GM13977 (cell line): Measurements from ENCODE around the gene CLCA2.

Experiments
- DNase-seq: peaks from one replicate; pipeline ENCODE4 v3.0.0; 2012; ENCODE audit warnings: low spot score
- in situ Hi-C: fragments of 300-500 bp; cut with MboI; formaldehyde crosslinking; loops from one replicate; pipeline ENCODE4 v1.12.0; 2022; ENCODE audit warnings: low sequenced_read_pairs, low pct_unique_long_range_greater_than_20kb, mixed read lengths, inconsistent platforms; ENCODE audit not compliant: unreplicated experiment
- TF ChIP-seq, protein P1 (sequence below): IDR thresholded peaks from 2 replicates; pipeline ENCODE4 v1.5.1; 2012; ENCODE audit warnings: mild to moderate bottlenecking, control low read depth; ENCODE audit not compliant: insufficient read depth; ENCODE audit errors: extremely low read depth, missing control alignments

Gene CLCA2

DNA sequence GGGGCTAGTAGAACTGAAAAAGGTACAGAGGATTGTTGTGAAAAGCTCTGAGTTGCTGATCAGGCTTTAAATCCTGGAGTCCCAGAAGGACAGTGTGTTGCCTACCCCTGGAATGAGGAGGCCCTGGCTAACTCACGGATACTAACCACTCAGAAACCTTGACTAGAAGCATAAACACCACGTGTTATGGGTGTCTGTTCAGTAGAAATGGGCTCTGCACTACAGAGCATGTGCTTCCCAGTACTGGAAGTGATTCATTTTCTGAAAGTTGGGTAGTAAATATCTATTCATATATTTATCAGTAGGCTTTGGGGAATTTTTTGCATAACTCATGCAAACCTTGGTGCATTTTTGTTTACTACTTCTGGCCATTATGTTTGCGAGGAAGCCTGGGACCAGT lies 29.7 kb downstream of the CLCA2 start:
- in situ Hi-C loops, result no loop called here
- DNase-seq, result no peak
- TF ChIP-seq, protein P1, sequence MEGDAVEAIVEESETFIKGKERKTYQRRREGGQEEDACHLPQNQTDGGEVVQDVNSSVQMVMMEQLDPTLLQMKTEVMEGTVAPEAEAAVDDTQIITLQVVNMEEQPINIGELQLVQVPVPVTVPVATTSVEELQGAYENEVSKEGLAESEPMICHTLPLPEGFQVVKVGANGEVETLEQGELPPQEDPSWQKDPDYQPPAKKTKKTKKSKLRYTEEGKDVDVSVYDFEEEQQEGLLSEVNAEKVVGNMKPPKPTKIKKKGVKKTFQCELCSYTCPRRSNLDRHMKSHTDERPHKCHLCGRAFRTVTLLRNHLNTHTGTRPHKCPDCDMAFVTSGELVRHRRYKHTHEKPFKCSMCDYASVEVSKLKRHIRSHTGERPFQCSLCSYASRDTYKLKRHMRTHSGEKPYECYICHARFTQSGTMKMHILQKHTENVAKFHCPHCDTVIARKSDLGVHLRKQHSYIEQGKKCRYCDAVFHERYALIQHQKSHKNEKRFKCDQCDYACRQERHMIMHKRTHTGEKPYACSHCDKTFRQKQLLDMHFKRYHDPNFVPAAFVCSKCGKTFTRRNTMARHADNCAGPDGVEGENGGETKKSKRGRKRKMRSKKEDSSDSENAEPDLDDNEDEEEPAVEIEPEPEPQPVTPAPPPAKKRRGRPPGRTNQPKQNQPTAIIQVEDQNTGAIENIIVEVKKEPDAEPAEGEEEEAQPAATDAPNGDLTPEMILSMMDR, result no peak

DNA sequence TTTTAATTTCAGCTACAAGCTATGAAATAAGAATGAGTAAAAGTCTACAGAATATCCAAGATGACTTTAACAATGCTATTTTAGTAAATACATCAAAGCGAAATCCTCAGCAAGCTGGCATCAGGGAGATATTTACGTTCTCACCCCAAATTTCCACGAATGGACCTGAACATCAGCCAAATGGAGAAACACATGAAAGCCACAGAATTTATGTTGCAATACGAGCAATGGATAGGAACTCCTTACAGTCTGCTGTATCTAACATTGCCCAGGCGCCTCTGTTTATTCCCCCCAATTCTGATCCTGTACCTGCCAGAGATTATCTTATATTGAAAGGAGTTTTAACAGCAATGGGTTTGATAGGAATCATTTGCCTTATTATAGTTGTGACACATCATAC lies 31.1 kb downstream of the CLCA2 start:
- DNase-seq, result no peak
- TF ChIP-seq, protein P1, result no peak
- in situ Hi-C loops, result no loop called here

DNA sequence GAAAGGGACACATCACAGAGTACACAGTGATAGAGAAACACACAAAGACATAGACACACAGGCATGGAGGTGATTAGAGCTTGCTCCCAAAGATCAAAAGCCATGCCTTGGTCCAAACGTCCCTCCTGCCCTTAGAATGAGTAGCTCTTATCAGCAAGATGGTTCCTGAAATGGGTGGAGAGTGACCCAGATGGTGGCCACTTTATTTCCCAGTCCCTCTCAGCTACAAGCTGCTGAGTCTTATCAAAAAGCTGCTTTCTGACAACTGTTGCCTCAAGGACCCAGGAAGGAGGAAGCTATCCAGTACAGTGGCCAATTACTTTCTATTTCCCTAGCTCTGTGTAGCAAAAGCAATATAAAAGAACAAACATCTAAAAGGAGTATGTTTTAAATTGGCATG lies 37.0 kb downstream of the CLCA2 start:
- no peak for DNase-seq
- TF ChIP-seq, protein P1, result no peak
- in situ Hi-C loops, result no loop called here

DNA sequence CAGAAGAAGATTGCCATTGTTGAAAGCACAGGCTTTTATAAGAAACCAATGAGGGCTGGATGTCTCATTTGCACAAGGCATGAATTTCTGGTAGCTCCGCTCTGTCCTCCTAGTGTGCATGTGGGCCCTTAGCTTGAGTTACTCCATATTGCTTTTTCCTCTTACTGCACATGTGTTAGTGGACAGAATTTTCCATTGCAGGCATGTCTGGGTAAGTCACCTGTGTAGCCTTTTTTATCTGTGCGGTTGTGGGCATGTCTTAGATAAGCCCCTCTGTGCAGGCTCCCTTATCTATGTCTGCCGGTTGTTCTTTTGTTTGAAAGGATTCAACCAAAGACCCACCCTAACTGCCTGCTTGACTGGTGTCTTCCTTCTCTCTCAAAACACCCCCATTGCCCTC lies 37.5 kb downstream of the CLCA2 start:
- DNase-seq, result no peak
- in situ Hi-C loops, result no loop called here
- TF ChIP-seq, protein P1, result no peak

DNA sequence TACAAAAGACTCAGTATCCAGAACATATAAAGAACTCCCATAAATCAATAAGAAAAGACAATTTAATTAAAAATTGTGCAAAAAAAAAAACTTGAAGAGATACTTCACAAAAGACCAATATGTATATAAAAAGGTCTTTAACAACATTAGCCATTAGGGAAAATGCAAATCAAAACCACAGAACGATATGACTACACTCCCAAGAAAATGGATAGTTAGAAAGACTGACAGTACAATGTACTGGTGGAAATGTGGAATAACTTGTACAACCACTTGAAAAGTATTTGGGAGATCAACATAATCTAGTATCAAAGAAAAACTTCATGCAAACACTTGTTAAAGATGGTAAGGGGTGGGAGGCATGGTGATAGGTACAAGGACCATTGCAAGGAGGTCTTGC lies 40.8 kb downstream of the CLCA2 start:
- in situ Hi-C loops, result no loop called here
- TF ChIP-seq, protein P1, result no peak
- no peak for DNase-seq

DNA sequence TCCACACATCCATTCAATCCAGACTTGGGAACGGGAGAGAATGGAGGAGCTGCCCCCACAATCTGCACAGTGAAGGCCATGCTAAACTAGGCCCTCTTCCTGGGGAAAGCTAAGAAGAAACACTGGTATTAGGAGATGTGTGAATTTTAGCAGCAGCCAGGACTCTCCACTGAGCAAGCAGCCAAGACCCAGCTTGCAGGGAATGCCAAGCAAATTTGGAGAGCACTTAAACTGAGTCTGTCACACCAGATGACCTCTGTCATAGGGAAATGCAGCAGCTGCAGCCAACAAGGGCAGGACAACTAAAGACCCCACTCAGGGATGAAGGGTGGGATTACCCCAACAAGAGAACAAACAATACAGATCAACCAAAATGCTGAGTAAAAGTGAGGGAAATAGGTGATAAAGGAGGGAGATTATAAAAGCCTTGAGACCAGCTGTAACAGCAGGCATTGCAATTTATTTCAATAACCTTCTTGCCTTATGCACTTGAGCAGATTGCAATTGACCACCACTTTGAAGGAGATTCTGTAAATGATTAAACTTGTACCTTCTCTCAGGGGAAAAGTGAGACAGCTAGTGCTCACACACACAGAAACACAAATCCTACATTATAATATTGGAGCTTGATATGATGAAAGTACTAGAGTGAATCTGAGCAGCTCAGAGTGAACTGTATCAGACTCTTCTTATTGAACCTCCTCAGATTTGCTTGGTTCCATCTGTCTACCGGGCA lies 42.3 kb downstream of the CLCA2 start:
- no peak for DNase-seq
- TF ChIP-seq, protein P1, result no peak
- in situ Hi-C loops, result no loop called here
